AG08396 (cell line): Measurements from ENCODE around the gene ANO8.

Source experiments
- DNase-seq: peaks from one replicate; pipeline ENCODE4 v3.0.0; 2012; ENCODE audit warnings: low spot score, mixed read lengths

ANO8 gene

DNA sequence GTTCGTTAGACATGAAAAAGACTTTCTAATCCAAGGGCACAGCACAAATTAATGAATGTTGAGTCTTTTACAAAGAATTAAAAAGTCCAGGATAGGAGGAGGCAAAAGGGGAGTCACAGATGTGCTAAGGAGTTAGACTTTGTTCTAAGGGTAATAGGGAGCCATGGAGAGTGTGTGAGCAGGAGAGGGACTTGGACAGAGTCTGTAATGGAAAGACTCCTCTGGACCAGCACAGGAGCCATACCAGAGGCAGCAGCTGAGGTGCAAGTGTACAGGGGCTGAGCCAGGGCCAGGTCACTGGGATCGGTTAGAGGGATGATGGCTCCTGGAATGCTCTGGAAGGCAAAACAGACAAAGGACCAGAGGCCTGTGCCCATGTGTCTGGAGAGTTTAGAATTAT lies 13.2 kb upstream of the ANO8 start:
- no peak for DNase-seq

DNA sequence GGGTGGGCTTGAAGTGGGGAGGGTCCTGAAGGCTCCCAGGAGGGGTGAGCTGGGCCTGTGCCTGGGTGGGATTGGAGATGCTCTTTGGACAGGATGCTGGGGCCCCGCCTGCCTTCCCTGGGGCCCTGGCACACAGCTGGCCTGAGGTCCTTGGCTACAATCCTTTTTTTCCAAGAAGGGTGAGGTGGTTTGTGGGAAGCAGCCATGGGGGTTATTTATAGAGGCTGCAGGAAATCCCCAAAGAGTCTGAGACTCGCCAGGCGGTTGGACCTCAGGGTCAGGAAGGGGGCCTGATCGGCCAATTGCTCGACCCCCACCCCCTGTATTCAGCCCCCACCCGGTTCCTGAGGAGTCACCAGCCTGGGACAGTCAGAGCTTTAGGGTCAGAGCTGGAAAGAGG lies 12.7 kb upstream of the ANO8 start:
- no peak for DNase-seq

DNA sequence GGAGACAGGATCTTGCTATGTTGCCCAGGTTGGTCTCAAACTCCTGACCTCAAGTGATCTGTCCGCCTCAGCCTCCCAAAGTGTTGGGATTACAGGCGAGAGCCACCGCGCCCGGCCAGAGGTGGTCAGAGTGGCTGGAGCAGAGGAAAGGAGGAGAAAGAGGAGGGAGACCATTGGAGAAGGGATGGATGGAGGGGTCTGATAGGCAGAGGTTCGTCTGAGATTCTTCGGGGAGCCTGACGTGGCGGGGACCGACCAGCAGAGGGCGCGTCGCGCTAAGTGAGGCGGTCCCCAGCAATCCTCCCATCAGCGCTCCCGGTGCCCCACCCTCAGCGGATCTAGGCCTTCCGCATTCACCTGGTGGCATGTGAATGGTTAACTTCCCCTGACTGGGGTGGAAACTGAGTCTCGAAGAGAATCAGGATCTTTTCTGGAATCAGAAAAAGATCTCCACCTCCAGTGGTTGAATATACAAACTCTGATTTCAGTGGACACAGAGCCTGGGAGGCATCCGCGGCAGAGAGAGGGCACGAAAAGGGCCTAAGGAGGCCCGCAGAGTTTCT lies 11.5 kb upstream of the ANO8 start:
- DNase-seq: peak; percentile 86

DNA sequence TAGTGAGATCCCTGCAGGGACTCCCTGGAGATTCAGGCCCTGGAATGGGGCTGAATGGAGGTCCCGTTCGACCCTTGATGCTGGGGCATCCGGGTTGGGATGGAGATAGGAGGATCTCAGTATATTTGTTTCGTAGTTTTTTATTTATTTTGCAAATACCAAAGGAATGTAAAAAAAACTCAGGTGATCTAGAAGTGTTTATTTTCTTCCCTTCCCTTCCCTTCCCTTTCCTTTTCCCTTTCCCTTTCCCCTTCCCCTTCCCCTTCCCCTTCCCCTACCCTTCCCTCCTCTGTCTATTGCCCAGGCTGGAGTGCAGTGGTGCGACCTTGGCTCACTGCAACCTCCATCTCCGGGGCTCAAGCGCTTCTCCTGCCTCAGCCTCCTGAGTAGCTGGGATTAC lies 7.2 kb upstream of the ANO8 start:
- no peak for DNase-seq

DNA sequence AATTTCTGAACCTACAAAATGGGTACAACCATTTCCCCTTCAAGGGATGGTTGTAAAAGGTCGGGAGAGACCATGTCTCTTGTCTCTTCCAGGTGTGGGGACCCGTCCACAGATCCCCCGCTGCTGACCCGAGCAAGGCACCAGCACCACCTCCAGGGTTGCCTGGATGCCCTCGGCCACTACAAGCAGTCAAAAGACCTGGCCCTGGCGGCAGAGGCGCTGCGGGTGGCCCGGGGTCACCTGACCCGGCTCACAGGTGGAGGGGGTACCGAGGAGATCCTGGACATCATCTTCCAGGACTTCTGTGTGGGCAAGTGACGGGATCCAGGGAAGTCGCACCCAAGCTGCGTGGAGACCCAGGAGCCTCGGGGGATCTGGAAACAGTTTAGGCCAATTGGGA lies 6.7 kb upstream of the ANO8 start:
- no peak for DNase-seq

DNA sequence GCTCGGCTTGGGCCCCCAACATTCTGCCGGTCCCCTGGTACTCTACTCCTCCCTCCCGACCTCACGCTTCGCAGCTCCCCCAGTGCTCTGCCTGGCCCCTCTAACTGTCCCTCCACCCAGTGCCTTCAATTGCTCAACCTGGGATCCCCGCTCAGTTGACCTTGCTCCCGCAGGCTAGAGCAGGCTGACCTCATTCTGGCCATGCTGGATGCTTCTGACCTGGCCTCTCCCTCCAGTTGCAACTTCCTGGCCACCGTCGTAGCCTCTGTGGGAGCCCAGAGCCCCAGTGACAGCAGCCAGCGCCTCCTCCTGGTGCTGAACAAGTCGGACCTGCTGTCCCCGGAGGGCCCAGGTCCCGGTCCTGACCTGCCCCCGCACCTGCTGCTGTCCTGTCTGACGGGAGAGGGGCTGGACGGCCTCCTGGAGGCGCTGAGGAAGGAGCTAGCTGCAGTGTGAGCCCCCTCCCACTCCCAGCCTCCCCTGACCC lies 6.3 kb upstream of the ANO8 start:
- DNase-seq: no peak

DNA sequence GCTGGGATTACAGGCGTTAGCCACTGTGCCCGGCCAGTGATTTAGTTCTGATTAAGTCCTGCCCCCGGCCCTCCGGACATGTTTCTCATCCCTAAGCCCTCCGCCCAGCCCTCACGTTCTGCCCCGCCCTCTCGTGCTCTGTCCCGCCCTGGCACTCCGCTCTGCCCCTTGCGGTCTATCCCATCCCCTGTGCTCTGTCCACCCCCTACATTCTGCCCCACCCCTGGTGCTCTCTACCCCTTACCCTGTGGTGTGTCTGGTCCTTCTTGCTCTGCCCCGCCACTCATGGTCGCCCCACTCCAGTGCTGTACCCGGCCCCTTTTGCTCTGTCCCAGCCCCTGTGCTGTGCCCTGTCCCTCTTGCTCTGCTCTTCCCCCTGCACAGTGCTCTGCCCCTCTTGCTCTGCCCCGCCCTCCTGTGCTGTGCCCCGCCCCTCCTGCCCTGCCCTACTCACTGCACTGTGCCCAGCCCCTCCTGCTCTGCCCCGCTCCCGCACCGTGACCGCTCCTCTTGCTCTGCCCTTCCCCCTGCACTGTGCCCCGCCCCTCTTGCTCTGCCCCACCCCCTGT lies 5.7 kb upstream of the ANO8 start:
- no peak for DNase-seq

DNA sequence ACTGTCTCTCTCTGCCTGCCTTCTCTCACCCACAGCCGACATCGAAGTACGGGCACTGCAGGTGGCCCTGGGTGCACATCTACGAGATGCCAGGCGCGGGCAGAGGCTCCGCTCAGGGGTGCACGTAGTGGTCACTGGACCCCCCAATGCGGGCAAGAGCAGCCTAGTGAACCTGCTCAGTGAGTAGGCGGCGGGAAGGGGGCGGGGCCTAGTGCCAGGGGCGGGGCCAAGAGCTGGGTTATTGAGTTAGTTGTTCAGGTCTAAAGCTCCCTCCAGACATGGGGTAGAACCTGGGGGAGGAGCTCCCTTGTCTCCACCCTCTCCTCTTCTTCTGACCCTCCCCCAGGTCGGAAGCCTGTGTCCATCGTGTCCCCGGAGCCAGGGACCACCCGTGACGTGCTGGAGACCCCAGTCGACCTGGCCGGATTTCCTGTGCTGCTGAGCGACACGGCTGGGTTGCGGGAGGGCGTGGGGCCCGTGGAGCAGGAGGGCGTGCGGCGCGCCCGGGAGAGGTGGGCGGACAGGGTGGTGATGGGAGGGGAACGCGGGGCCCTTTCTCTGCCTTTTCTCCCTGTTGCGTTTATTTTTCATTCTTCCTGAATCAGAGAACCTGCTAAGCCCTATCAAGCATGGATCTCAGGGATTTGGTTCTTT lies 4.6 kb upstream of the ANO8 start:
- DNase-seq: no peak

DNA sequence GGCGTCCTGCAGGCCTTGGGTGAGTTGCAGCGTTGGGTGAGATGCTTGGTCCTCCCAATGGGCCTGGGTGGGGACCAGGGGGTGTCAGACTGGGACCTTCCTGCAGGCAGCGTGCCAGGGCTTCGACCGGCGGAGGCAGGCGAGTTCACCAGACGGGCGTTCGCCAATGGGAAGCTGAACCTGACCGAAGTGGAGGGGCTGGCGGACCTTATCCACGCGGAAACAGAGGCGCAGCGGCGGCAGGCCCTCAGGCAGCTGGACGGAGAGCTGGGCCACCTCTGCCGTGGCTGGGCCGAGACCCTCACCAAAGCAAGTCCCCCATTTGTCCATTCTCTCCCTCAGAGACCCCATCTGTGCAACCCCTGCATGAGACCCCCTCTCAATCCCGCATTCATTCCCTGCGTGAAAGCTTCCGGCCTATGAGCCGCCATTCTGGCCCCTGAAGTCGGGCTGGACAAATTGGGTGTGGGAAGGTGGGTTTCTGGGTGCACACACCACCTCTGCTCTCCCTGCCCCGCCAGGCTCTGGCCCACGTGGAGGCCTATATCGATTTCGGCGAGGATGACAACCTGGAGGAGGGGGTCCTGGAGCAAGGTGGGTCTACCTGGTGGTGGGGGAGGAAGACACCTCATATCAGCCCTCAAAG lies 3.9 kb upstream of the ANO8 start:
- DNase-seq: no peak

DNA sequence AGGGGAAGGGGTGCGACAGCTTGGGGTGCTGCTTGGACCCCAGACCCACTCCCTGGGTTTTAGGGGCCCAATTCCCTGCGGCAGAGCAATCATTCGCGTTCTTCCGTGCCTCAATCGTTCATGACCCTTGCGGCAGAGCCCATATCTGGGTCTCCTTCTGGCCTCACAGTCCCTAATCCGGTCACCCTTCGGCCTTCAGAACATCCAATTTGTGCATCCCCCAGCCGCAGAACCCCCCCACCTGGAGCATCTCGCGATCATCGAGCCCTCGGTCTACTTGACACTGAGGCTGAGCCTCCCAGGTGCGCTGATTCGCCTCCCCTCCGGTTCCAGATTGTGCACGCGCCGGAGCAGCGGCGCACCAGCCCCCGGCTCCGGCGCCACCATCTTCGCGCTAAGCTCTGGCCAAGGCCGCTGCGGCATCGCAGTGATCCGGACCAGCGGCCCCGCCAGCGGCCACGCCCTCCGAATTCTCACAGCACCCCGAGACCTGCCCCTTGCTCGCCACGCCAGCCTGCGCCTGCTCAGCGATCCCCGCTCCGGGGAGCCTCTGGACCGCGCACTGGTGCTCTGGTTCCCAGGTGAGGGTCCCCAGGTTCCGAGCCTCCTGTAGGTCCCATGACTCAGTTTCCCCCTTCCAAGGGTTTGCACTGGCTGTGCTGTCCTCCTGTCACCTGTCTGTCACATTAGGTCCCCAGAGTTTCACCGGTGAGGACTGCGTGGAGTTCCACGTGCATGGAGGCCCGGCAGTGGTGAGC lies 3.2 kb upstream of the ANO8 start:
- DNase-seq: peak; percentile 64

DNA sequence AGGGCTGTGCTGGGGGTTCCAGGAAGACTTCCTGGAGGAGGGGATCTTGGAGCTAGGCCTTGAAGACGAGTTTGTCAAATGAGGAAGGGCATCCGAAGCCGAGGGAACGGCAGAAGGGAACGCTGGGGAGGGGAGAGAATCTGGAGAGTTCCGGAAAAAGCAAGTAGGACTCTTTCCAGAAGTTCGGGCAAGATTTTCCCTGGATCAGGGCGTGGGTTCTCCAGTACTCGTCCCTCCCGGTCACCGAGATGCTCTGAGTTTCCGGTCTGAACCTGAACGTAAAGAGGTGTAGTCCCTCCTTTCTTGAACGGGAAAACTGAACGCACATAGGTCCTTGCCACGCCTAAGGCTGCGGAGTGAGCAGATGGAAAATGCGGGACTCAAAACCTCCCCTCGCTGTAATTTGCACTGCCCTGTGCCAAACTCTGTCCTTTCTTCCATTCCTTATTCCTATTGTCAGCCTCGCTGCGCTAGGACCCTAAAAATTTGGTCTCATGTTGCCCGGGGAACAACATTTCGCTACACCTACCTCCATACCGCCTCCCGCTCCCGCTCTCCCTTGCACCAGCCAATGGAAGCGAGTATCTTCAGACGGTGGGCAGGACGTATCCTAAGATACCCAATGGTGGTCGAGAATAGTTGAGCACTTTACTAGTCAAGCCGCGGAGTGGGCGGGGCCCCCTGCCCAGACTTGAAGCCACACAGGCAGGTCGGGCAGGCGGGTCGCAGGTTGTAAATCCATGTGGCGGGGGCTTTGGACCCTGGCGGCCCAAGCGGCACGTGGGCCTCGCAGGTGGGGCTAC lies 2.4 kb upstream of the ANO8 start, which contains the start of gene GTPBP3:
GTPBP3 (plus strand) TSS at position 682 of the 803 bp plus-strand sequence; CDS start at position 741, 59 bp downstream.
- DNase-seq: peak; percentile 98

DNA sequence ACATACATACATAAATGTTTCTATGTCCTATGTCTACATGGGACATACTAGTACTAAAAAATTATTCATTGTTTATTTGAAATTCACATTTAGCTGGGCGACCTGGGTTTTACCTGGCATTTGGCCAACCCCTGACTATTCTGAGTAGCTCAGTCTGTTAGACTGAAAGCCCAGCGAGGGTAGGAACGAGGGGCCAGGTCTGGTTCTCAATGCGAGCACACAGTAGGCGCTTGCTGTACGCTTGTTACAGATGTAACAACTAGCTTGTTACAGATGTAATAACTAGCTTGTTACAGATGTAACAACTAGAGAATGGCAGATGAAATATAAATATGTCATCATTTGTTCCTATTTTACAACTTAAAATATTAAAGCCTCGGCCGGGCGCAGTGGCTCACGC lies 920 bp upstream of the ANO8 start:
- DNase-seq: no peak

DNA sequence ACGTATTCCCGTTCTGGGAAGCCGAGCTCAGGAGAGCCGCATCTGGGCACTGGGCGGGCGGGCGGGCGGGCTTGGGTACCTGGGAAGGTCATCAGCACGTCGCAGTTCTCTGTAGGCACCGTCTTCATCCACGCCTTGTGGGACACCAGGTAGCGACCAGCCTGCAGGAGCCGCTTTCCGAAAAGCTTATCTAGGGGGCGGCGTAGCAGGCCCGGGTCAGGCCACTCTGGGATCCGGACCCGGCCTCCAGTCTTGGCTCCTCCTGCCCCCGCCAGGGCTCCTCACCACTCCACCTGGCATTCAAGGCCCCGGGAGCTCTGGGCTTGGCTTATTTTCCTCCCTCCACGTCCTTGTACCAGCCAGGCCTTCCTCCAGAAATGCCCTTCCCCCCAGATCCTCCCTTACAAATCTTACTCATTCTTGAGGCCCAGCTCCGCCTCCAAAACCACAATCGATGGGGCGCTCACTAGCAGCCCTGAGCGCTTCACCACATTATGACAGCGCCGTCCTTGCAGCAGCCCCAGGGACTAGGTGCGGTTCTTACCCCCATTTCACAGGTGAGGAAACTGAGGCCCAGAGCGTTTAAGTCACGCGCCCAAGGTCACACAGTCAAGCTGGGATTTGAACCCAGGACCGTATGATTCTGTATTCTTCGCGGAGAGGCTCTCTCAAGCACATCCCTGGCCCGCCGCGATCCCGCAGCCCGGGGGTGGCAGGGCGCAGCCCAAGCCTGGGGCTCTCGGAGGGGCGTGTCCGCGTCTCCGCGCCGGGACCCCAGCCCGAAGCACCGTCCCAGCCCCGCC lies 843 bp downstream of the ANO8 start:
- DNase-seq: peak; percentile 87

DNA sequence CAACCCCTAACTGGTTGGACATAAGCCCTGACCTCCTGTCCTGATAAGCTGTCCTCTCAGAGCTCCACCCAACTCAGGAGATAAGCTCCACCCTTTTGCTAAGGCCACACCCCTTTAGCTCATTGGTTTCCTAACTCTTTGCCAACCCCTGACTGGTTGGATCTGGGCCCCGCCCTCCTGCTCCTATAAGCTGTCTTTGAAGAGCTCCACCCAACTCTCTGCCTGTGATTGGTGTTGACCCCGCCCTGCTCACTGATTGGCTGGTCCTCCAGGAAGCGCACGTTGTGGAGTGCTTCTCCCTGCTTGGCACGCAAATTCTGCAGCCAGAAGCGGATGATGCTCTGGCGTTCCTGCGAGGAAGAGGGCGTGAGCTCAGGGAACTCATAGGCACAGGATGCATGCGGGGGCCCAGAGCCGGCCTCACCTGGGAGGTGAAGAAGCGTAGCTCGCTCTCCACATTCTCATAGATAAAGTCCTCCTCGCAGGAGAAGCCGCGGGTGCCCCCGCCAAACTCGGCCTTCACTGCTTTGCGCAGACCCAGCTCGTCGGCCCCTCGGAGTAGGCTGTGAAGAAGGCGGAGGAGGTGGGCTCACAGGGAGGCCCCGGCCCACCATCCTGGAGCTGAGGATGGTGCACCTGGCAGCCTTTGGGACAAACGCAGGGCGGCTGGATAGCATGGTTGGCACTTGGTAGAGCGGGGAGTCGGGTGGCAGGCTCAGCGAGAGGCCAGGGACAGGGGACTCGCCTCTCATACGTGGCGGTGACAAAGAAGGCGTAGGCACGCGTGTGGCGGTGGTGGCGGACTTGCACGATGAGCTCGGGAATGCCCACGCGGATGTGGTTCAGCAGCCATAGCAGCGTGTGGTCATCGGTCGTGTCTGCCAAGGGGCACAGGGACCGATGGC lies 1.7 kb downstream of the ANO8 start:
- peak; percentile 43 for DNase-seq

DNA sequence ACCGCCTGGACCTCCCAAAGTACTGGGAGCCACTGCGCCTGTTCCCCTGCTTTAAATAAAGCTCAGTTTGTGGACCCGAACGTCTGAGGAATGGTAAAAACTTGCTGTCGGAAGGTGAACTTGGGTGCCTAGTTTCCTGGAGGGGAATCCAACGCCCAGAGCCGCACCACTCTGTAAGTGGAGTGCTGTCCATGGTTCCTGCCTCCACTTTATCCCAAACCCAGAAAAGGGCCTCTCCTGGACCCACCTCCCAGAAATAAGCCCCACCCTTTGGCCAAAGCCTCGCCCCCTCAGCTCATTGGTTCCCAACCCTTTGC lies 2.3 kb downstream of the ANO8 start:
- DNase-seq: no peak

DNA sequence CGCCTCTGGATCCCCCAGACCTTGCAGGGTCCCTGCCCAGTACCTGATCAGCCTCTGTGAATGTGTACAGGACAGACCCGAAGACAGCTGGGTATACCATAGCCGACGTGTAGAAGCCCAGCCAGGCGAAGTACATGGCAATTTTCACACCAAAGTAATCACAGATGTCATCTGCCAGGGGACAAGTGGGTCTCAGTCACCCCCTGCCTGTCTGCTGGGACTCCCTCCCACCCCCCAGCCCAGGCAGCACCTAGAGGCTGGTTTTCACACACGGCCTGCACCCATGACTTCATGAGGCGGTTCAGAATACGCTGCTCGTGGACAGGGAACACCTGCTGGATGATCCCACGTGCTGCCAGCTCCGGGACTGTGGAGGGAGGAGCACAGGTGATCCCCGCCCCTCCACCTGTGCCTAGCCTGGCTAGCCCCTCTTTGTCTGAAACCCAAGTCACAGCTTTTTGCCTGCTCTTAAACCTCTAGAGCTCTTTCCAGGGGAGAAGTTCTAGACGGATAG lies 3.6 kb downstream of the ANO8 start:
- no peak for DNase-seq

DNA sequence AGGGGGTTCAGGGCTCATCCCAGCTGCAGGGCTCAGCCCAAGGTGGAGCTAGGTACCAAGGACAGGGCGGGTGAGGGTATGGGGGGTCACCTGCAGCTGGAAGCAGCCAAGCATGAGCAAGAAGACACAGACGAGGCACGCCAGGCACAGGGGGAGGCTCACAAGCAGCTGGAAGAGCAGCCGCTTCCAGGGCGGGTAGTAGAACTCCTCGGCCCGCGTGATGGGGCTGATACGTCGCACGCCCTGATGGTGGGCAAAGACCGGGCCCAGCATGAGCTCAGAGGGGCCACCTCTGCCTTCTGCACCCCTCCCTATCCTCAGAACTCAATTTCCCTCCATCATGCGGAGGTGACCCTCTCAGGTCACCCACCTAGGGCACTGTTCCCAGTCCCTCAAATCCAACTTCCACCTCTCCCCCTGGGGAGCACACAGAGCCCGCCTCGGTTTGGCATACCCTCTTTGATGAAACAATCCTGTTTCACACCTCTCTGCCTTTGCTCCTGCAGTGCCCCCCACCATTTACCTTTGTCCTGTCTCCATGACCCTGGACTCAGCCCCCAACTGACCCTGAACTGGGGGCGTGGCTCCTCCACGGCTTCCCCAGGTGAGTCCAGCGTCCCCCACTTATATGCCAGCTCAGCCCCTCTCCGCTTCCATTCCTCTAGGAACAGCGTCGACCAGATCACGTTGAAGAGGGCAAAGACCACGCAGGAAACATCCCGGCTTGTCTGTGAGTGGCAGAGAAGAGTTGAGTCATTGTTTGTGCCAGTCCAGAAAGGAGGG lies 4.2 kb downstream of the ANO8 start:
- no peak for DNase-seq

DNA sequence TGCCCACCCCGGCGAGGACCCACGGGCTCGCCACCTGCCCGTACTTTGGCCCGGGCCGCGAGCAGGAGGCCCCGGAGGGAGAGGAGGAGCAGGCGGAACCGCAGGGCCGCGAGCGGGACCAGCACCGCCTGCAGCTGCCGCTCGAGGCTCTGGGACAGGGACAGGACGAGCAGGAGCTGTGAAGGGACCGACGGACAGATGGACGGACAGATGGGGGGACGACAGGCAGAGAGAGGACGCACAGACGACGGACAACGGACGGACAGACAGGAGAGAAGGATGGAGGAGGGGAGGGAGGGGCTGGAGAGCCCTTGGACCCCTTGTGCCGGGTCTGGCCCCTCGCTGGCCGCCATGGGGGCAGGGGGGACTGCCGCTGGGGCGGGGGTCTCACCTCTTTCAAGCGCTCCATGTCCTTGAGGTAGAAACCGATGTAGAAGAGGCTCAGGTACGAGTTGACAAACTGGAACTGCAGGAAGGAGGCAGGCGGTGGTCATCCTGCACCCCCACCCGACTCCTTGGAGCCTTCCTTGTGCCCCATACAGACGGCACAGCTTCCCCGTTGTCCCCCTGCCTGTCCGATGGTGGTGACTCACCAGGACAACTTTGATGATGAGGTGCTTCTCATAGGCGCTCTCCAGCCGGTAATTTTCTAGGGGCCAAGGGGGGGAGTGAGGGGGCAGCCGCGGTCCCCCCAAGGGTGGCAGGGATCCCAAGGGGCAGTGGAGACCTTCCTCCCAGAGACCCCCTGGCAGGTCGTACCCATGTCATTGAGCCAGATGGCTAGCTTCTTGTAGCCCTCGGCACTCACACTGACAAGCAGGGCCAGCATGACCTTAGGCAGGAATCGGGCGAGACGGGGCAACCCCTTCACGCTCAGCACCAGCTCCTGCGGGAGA lies 5.0 kb downstream of the ANO8 start:
- no peak for DNase-seq
